H1 (cell line): ENCODE data around the gene FKBP2. TPM values are rescaled to one million over a fixed set of nuclear protein-coding genes. Genes with fewer than 3 reads are reported as not detected.

Experiments
- CTCF ChIA-PET: fragments of 300-600 bp; sonication (Branson Sonifier 250); formaldehyde crosslinking; loops from one replicate; lab custom pipeline; 2021; ENCODE audit not compliant: partially characterized antibody; lab: Charles Lee
- POLR2A ChIA-PET: fragments of 300-600 bp; sonication (Branson Sonifier 250); formaldehyde crosslinking; loops from one replicate; lab custom pipeline; 2021; ENCODE audit warnings: inconsistent platforms; ENCODE audit not compliant: partially characterized antibody; lab: Charles Lee
- DNase-seq, 2 experiments: peaks; one replicate each; pipeline versions ENCODE4 v3.0.0 to v3.0.0-alpha.2; 2010 to 2022; ENCODE audit warnings: low spot score in 2 of 2, low read depth in 1 of 2, mixed read lengths in 1 of 2
- FAIRE-seq: peaks from 2 replicates; lab custom pipeline; 2011; peaks lifted over from hg19 to GRCh38; lab: Jason Lieb, UNC
- H2AFZ ChIP-seq: 2 replicates; pipeline ENCODE4 v1.8.1; 2012; ENCODE audit warnings: low read length, inconsistent platforms
- H2AK5ac ChIP-seq: 2 replicates; pipeline ENCODE4 v1.6.1; 2013; ENCODE audit warnings: low read depth, low read length
- H2BK120ac ChIP-seq: replicated peaks from 2 replicates; pipeline ENCODE3; 2013; ENCODE audit warnings: low read depth, low read length, inconsistent platforms
- H2BK12ac ChIP-seq: 2 replicates; pipeline ENCODE4 v1.6.1; 2013; ENCODE audit warnings: low read depth, low read length
- H2BK15ac ChIP-seq: 2 replicates; pipeline ENCODE4 v1.6.1; 2013; ENCODE audit warnings: low read length
- H2BK20ac ChIP-seq: 2 replicates; pipeline ENCODE4 v1.6.1; 2013; ENCODE audit warnings: low read length
- H2BK5ac ChIP-seq: 2 replicates; pipeline ENCODE4 v1.6.1; 2013; ENCODE audit warnings: low read depth, low read length
- H3K14ac ChIP-seq: 2 replicates; pipeline ENCODE4 v1.6.1; 2013; ENCODE audit warnings: inconsistent platforms; ENCODE audit not compliant: insufficient read length
- H3K18ac ChIP-seq: 2 replicates; pipeline ENCODE4 v1.6.1; 2013; ENCODE audit warnings: low read length; ENCODE audit errors: extremely low read depth
- H3K23ac ChIP-seq: 2 replicates; pipeline ENCODE4 v1.6.1; 2013; ENCODE audit warnings: inconsistent platforms; ENCODE audit not compliant: insufficient read length
- H3K23me2 ChIP-seq: 2 replicates; pipeline ENCODE4 v1.6.1; 2013; ENCODE audit warnings: low read depth, low read length
- H3K27ac ChIP-seq: 2 replicates; pipeline ENCODE4 v1.6.1; 2011; ENCODE audit warnings: low read depth, low read length, inconsistent platforms
- H3K27me3 ChIP-seq, 4 experiments: replicated peaks in 1 of 4; 1 replicate in 1 of 4; 2 replicates in 3 of 4; pipeline versions ENCODE4 v1.6.1 to v1.8.1; 2011 to 2013; ENCODE audit warnings: low read length in 3 of 4, mild to moderate bottlenecking in 3 of 4, inconsistent platforms in 2 of 4, mixed read lengths in 2 of 4, moderate library complexity in 1 of 4; ENCODE audit not compliant: control insufficient read depth in 3 of 4, insufficient read depth in 3 of 4; ENCODE audit errors: extremely low read depth in 1 of 4
- H3K36me3 ChIP-seq, 4 experiments: 2 replicates each; pipeline versions ENCODE4 v1.6.1 to v1.8.1; 2011 to 2013; ENCODE audit warnings: mild to moderate bottlenecking in 4 of 4, low read length in 3 of 4, moderate library complexity in 2 of 4, control low read depth in 1 of 4, inconsistent platforms in 1 of 4; ENCODE audit not compliant: insufficient read depth in 4 of 4, control insufficient read depth in 2 of 4
- H3K4ac ChIP-seq: replicated peaks from 2 replicates; pipeline ENCODE3; 2013; ENCODE audit warnings: low read length, low read depth, mixed read lengths, inconsistent platforms; ENCODE audit not compliant: insufficient read length
- H3K4me1 ChIP-seq, 4 experiments: replicated peaks in 1 of 4; 1 replicate in 1 of 4; 2 replicates in 3 of 4; pipeline versions ENCODE4 v1.6.1 to v1.8.1; 2011 to 2013; ENCODE audit warnings: low read length in 3 of 4, inconsistent platforms in 2 of 4, mixed read lengths in 1 of 4; ENCODE audit not compliant: insufficient read depth in 4 of 4, control insufficient read depth in 3 of 4
- H3K4me2 ChIP-seq, 2 experiments: 2 replicates each; pipeline versions ENCODE4 v1.6.1 to v1.8.1; 2011 to 2013; ENCODE audit warnings: low read depth in 2 of 2, low read length in 2 of 2, control low read depth in 1 of 2, inconsistent platforms in 1 of 2, mild to moderate bottlenecking in 1 of 2; ENCODE audit not compliant: insufficient read depth in 1 of 2
- H3K4me3 ChIP-seq, 4 experiments: fragments of 200-600, 300-600 bp in 1 of 4; sonication (generic), shearing (Covaris generic), sonication (Bioruptor Twin) in 1 of 4; 2 replicates each; pipeline versions ENCODE4 v1.5.1 to v1.8.1; 2011 to 2016; ENCODE audit warnings: low read length in 4 of 4, low read depth in 3 of 4, control low read depth in 2 of 4, inconsistent platforms in 2 of 4, mild to moderate bottlenecking in 2 of 4, mixed read lengths in 1 of 4, moderate library complexity in 1 of 4; ENCODE audit not compliant: insufficient read depth in 2 of 4; ENCODE audit errors: extremely low read depth in 1 of 4
- H3K56ac ChIP-seq: replicated peaks from 2 replicates; pipeline ENCODE3; 2013; ENCODE audit warnings: low read depth, mild to moderate bottlenecking, mixed read lengths, low read length, inconsistent platforms; ENCODE audit not compliant: insufficient read length
- H3K79me1 ChIP-seq: 2 replicates; pipeline ENCODE4 v1.6.1; 2013; ENCODE audit warnings: low read depth, low read length, control low read depth
- H3K79me2 ChIP-seq, 2 experiments: 2 replicates each; pipeline versions ENCODE4 v1.6.1 to v1.8.1; 2012 to 2013; ENCODE audit warnings: low read length in 2 of 2, mild to moderate bottlenecking in 2 of 2, inconsistent platforms in 1 of 2; ENCODE audit not compliant: insufficient read depth in 2 of 2, control insufficient read depth in 1 of 2
- H3K9ac ChIP-seq, 4 experiments: replicated peaks in 1 of 4; 1 replicate in 1 of 4; 2 replicates in 3 of 4; pipeline versions ENCODE4 v1.6.1 to v1.8.1; 2011 to 2013; ENCODE audit warnings: low read depth in 3 of 4, low read length in 3 of 4, control low read depth in 2 of 4, mild to moderate bottlenecking in 2 of 4, moderate library complexity in 2 of 4, inconsistent platforms in 1 of 4; ENCODE audit errors: extremely low read depth in 1 of 4
- H3K9me3 ChIP-seq, 2 experiments: 2 replicates each; pipeline versions ENCODE4 v1.6.1 to v1.8.1; 2012 to 2013; ENCODE audit warnings: mild to moderate bottlenecking in 2 of 2, moderate library complexity in 2 of 2, control low read depth in 1 of 2, inconsistent platforms in 1 of 2, low read depth in 1 of 2, low read length in 1 of 2, mixed read lengths in 1 of 2; ENCODE audit not compliant: insufficient read depth in 2 of 2
- H4K20me1 ChIP-seq, 2 experiments: replicated peaks in 1 of 2; 2 replicates each; pipeline versions ENCODE3 to v1.8.1; 2011 to 2013; ENCODE audit warnings: inconsistent platforms in 2 of 2, low read length in 2 of 2, mild to moderate bottlenecking in 1 of 2; ENCODE audit not compliant: insufficient read depth in 2 of 2, control insufficient read depth in 1 of 2
- H4K5ac ChIP-seq: 2 replicates; pipeline ENCODE4 v1.6.1; 2013; ENCODE audit warnings: low read length, low read depth, mixed read lengths, inconsistent platforms; ENCODE audit not compliant: insufficient read length
- H4K8ac ChIP-seq: 2 replicates; pipeline ENCODE4 v1.8.0; 2013; ENCODE audit warnings: mild to moderate bottlenecking, moderate library complexity, low read length, inconsistent platforms; ENCODE audit not compliant: insufficient read depth; ENCODE audit errors: extremely low read depth
- H4K91ac ChIP-seq: replicated peaks from 2 replicates; pipeline ENCODE3; 2013; ENCODE audit warnings: low read length, mixed read lengths, inconsistent platforms; ENCODE audit not compliant: insufficient read length
- ASH2L ChIP-seq: fragments of 200-600, 300-600 bp; sonication (generic); IDR thresholded peaks from one replicate; pipeline ENCODE4 v1.7.1; 2017; ENCODE audit warnings: low read length
- CHD1 ChIP-seq: IDR thresholded peaks from 2 replicates; pipeline ENCODE4 v1.6.1; 2012; ENCODE audit warnings: low read depth, low read length, improper control_type of control experiment
- EGR1 ChIP-seq: IDR thresholded peaks from 2 replicates; pipeline ENCODE4 v1.6.1; 2011; ENCODE audit warnings: low read depth, low read length, borderline replicate concordance
- EZH2 ChIP-seq: fragments of 200-600 bp; sonication (generic); IDR thresholded peaks from 2 replicates; pipeline ENCODE4 v1.7.1; 2012; ENCODE audit warnings: low read depth, mild to moderate bottlenecking, moderate library complexity, low read length, inconsistent platforms; ENCODE audit not compliant: severe bottlenecking
- JUND ChIP-seq: IDR thresholded peaks from 2 replicates; pipeline ENCODE4 v1.6.1; 2011; ENCODE audit warnings: mild to moderate bottlenecking, improper control_type of control experiment, low read length
- POLR2A ChIP-seq, 2 experiments: IDR thresholded peaks; 1 replicate in 1 of 2; 2 replicates in 1 of 2; pipeline ENCODE4 v1.6.1; 2011; ENCODE audit warnings: low read depth in 2 of 2, low read length in 2 of 2, mild to moderate bottlenecking in 2 of 2; ENCODE audit errors: control extremely low read depth in 1 of 2
- POLR2AphosphoS5 ChIP-seq: IDR thresholded peaks from 2 replicates; pipeline ENCODE4 v1.6.1; 2011; ENCODE audit warnings: low read depth, low read length
- SIX5 ChIP-seq: IDR thresholded peaks from 2 replicates; pipeline ENCODE4 v1.6.1; 2011; ENCODE audit warnings: mild to moderate bottlenecking, low read depth, low read length
- SRF ChIP-seq: IDR thresholded peaks from 2 replicates; pipeline ENCODE4 v1.6.1; 2011; ENCODE audit warnings: mild to moderate bottlenecking, low read depth, low read length, moderate library complexity
- WGBS, 2 experiments: shearing (Covaris generic) in 1 of 2; methylation state at CpG; one replicate each; pipeline versions ENCODE4 v1.1.6 to v1.1.7; 2013 to 2015; ENCODE audit warnings: low lambda C conversion rate in 2 of 2, mixed read lengths in 2 of 2, inconsistent platforms in 1 of 2, low coverage in 1 of 2, missing lambda C conversion rate in 1 of 2; ENCODE audit not compliant: insufficient replicate concordance in 2 of 2, insufficient coverage in 1 of 2, insufficient read length in 1 of 2; ENCODE audit errors: extremely low coverage in 1 of 2, missing lambda C conversion rate in 1 of 2; 5-methylcytosine and 5-hydroxymethylcytosine counted together
- polyA plus RNA-seq, 7 experiments: library from polyadenylated mRNA; depleted of rRNA in 3 of 7; stranded (reverse) in 5 of 7; unstranded in 2 of 7; fragments of >200 nt in 5 of 7; fragments of 200-250 nt in 2 of 7; gene quantifications; 1 replicate in 5 of 7; 2 replicates in 1 of 7; 4 replicates in 1 of 7; pipeline versions ENCODE4 v1.2.1 to v1.2.3, GENCODE V29; 2011 to 2013; ENCODE audit warnings: missing spikeins in 2 of 7, mixed read lengths in 2 of 7
- total RNA-seq: library from RNA; stranded (reverse); fragmentation: NEBNext Ultra II Directional; extraction: Animal tissue kit (Norgen Biotek cat#: 25700); gene quantifications from 2 replicates; pipeline ENCODE4 v1.2.1, GENCODE V29; 2021

Gene FKBP2
- total and polyA plus RNA-seq, 2 of the 8 experiments (the other 6 are each of a cell fraction or from before 2014, with no cell fraction given) = 41.7 to 52.5 TPM

- Histone ChIP-seq H3K4me2 (no peak overlapping the region; a peak in 1 of 4 replicates), H3K56ac (no peak overlapping the region), H3K4me3 (no peak overlapping the region), H3K36me3 (peaks cover 0 to 17% (median 4%) of the 10 kb centered on the region in 4 experiments; a peak in 4 of 8 replicates), H2BK120ac (no peak overlapping the region), H2BK5ac (no peak overlapping the region), H3K27ac (no peak overlapping the region), H4K8ac (no peak overlapping the region), H3K79me1 (peaks cover 6% of the 10 kb centered on the region), H4K91ac (no peak overlapping the region), H3K14ac (no peak overlapping the region), H3K79me2 (peaks cover 6 to 21% of the 10 kb centered on the region in 2 experiments; a peak in 3 of 4 replicates), H3K9ac (no peak overlapping the region), H4K20me1 (peaks cover 0 to 13% of the 10 kb centered on the region in 2 experiments), H2BK15ac (no peak overlapping the region), H3K4ac (no peak overlapping the region), H4K5ac (no peak overlapping the region), H3K4me1 (peaks cover 0 to 25% (median 18%) of the 10 kb centered on the region in 4 experiments; a peak in 6 of 7 replicates), H3K9me3 (no peaks in the 10 kb centered on the region), H2AFZ (no peak overlapping the region), H2BK20ac (no peak overlapping the region), H2AK5ac (no peak overlapping the region), H3K18ac (no peak overlapping the region), H3K27me3 (no peaks in the 10 kb centered on the region), H2BK12ac (no peak overlapping the region), H3K23me2 (peaks cover 20% of the 10 kb centered on the region), H3K23ac (no peak overlapping the region)
- ChIA-PET POLR2A (interaction anchor here (0.6 to 13.1 kb wide), 20 partner anchors 8 to 326 kb away, joined by 3 to 352 read pairs (median 5); partner anchors contain the start of genes BAD, CCDC88B, DNAJC4 and FERMT3), CTCF (interaction anchor here (0.5 to 10.0 kb wide), 16 partner anchors 11 to 412 kb away, joined by 3 to 102 read pairs (median 4); partner anchors contain the start of genes CATSPERZ, ESRRA, FERMT3 and NUDT22)
- DNase-seq (no peak), FAIRE-seq (no peak)
- peak; percentile 76 for TF ChIP-seq POLR2AphosphoS5
- no peak for TF ChIP-seq SIX5
- TF ChIP-seq EZH2 = no peak
- peak in 1 of 2 experiments; percentile 85; a peak in 1 of 3 replicates for TF ChIP-seq POLR2A (IDR thresholded peaks at IDR 0.05; ENCODE audit: control extremely low read depth in 1 of 2, low read depth in 2 of 2, low read length in 2 of 2)
- TF ChIP-seq SRF = no peak
- no peak for TF ChIP-seq EGR1
- no peak for TF ChIP-seq JUND
- no peak for TF ChIP-seq CHD1
- TF ChIP-seq ASH2L = no peak
- 87% methylated on average over 8 of the region's 8 CpGs; no CpG with 5 or more reads in 1 of the 2 experiments for WGBS, 2 experiments
These were observed 2.5 kb downstream of the FKBP2 start for GRCh38 chr11:64243236-64243854.
